Omental fat pad (tissue), 4 donors: Measurements from ENCODE around the gene SHC4. TPM values are rescaled to one million over a fixed set of nuclear protein-coding genes. Genes with fewer than 3 reads are reported as not detected.

Experiments used
- ATAC-seq: fragments of 150-250 bp; one replicate; pipeline ENCODE4 v1.9.1; 2016; ENCODE audit warnings: mild to moderate bottlenecking, moderate library complexity; ENCODE audit not compliant: low FRiP score
- DNase-seq: peaks from one replicate; pipeline ENCODE4 v3.0.0-alpha.2; 2019; ENCODE audit warnings: low spot score
- CTCF ChIP-seq, 3 donors: fragments of 450-650 bp; IDR thresholded peaks; one replicate each; pipeline ENCODE4 v1.5.1; 2016 to 2017; ENCODE audit warnings: antibody characterized with exemption in 3 of 3, mild to moderate bottlenecking in 3 of 3, moderate library complexity in 2 of 3
- total RNA-seq, 4 donors: library from RNA; depleted of rRNA; stranded (reverse); fragments of >200 nt; gene quantifications; one replicate each; pipeline ENCODE4 v1.1.0, GENCODE V29; 2016

SHC4 gene
- total RNA-seq, 4 donors from 2014 or later: 0.48 to 2.2 (median 1.2) TPM; not detected in 1

- no peak for DNase-seq
- TF ChIP-seq CTCF (IDR thresholded peaks at IDR 0.05): no peak
- ATAC-seq: no peak
Observed at GRCh38 chr15:48940508-48940907, 23.2 kb downstream of the SHC4 start.

- ATAC-seq (no peak), DNase-seq (no peak)
- TF ChIP-seq CTCF (IDR thresholded peaks at IDR 0.05): no peak
Observed at GRCh38 chr15:48939648-48940047, 24.1 kb downstream of the SHC4 start.

- no peak for ATAC-seq
- no peak for TF ChIP-seq CTCF (IDR thresholded peaks at IDR 0.05)
- DNase-seq: no peak
Observed at GRCh38 chr15:48937886-48938285, 25.8 kb downstream of the SHC4 start.

GRCh38 chr15:48936666-48937065, 27.1 kb downstream of the SHC4 start:
- no peak for TF ChIP-seq CTCF (IDR thresholded peaks at IDR 0.05)
- DNase-seq (no peak), ATAC-seq (no peak)

- no peak for TF ChIP-seq CTCF (IDR thresholded peaks at IDR 0.05)
- ATAC-seq (no peak), DNase-seq (no peak)
Observed at GRCh38 chr15:48935236-48935635, 28.5 kb downstream of the SHC4 start.

GRCh38 chr15:48930735-48931134, 33.0 kb downstream of the SHC4 start:
- no peak for TF ChIP-seq CTCF (IDR thresholded peaks at IDR 0.05)
- DNase-seq (no peak), ATAC-seq (no peak)

GRCh38 chr15:48929661-48930060, 34.1 kb downstream of the SHC4 start:
- ATAC-seq (no peak), DNase-seq (no peak)
- TF ChIP-seq CTCF (IDR thresholded peaks at IDR 0.05): no peak
